Putamen (tissue), 1 donor: Measurements from ENCODE around the gene STT3B.
A peak's percentile ranks its signal among the peaks of the same experiment; 100 is the strongest.

Experiments
- DNase-seq: peaks from one replicate; pipeline ENCODE4 v3.0.0-alpha.2; 2016; ENCODE audit warnings: low spot score

The STT3B gene

DNA sequence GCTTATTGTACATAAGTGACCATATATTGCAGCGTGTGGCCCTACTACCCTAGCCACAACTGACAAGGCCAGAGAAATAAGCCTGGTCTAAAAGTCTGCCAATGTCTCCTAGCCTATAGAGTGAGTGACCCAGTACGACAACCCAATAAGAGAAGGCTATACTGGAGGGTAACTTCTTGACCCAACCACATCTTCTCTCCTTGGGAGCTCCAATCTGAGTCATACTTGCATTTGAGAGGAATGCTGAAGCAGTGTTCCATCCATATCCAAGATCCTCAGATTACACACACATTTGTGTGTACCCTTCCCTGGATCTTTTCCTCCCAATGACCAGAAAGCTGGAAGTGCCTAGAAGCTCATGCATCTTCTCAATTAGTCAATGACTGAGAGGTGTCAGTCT, 11.3 kb upstream of the STT3B start:
- no peak for DNase-seq

- no peak for DNase-seq
Measured at GRCh38 chr3:31522152-31522551, 10.6 kb upstream of the STT3B start.

DNA sequence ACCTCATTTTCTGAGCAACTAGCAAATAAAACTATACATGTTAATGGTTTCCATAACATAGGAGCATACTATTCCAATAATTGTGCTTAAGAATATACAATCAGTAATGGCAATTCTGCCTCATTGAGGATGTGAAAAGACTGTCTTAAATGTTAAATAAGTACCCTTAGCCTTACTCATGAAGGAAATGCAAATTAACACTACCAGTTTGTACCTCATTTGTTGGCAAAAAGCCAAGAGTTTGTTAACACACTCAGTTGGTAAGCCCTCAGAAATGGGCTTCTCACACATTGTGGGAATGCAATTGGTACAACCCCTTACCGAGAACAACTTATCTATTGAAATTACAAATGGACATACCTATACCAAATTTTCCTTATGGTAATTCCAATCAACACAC, 9.2 kb upstream of the STT3B start:
- no peak for DNase-seq

GRCh38 chr3:31525532-31525931, 7.2 kb upstream of the STT3B start:
- DNase-seq = no peak

DNA sequence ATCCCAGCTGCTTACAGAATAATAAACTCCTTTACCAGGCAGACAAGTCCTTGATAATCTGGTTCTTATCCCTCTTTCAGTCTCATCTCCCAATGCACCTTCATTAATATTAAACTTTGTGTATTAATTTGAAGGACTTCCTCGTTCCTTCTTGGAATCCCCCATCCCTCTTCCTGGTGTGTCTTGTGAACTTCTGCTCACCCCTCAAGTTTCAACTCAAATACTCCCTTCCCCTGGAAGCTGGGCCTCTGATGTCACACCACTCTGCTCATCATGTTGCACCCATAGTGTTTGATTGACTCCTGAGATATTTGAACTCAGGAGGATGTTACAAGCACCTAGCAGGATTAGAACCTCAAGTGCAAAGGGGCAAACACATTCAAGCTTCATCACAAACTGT, 3.3 kb upstream of the STT3B start:
- no peak for DNase-seq

- DNase-seq = no peak
Measured at GRCh38 chr3:31530039-31530959, 2.4 kb upstream of the STT3B start.

GRCh38 chr3:31530960-31531335, 1.8 kb upstream of the STT3B start:
- DNase-seq = no peak

GRCh38 chr3:31531452-31531991, 1.2 kb upstream of the STT3B start:
- peak; percentile 12 for DNase-seq

- DNase-seq = peak; percentile 99
Measured at GRCh38 chr3:31531992-31532586, 636 bp upstream of the STT3B start.

DNA sequence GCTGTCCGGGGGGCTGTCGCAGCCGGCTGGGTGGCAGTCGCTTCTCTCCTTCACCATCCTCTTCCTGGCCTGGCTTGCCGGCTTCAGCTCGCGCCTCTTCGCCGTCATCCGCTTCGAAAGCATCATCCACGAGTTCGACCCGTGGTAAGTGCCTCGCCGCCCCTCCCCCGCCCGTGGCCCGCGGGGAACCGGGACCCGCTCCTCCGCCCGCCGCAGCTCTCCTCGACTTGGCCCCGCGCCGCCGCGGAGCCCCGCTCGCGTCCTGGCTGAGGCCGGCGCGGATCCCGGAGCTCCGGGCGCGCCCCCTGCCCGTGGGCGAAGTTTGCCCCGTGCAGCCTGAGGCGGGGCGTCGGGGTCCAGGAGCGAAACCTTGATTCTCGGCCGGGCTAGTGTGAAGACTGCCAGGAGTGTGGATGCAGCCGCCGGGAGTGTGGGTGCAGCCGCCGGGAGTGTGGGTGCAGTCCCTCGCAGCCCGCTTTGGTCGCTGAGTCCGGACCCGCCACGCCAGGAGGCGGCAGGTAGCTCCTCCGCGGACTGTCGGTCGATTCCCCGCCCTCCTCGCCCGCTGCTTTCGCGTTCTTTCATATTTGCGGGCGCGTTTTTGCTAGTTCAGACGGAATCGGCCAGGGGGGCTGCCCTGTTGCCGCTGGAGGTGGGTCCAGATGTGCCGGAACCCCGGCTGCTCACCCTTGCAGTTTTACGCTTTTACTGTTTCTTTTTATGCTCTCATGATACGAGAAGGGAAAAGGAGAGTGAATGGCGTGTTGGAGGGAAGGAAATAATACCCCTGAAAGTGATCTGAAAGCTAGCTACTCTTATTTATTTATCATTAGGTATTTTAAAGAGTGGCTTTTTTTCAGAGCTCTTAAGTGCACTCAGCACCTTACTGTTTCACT, 692 bp downstream of the STT3B start:
- DNase-seq = peak; percentile 34

DNA sequence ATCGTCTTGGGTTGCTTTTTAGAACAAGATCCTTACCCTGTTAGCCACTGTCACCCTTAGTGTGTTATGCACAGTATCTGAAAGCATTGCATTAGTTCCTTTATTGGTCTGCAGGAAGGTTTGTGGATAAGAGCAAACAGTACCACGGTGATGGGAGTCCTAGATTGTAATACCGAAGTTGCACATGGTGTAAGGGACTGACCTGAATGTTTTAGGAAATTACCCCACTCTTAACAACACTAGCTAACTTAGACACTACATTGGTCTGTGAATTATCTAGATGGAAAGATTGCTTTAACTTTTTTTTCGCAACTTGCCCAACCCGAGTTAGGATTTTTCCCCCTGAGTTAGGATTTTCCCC, 1.3 kb downstream of the STT3B start:
- peak; percentile 11 for DNase-seq

GRCh38 chr3:31536497-31536896, 3.8 kb downstream of the STT3B start:
- no peak for DNase-seq

DNA sequence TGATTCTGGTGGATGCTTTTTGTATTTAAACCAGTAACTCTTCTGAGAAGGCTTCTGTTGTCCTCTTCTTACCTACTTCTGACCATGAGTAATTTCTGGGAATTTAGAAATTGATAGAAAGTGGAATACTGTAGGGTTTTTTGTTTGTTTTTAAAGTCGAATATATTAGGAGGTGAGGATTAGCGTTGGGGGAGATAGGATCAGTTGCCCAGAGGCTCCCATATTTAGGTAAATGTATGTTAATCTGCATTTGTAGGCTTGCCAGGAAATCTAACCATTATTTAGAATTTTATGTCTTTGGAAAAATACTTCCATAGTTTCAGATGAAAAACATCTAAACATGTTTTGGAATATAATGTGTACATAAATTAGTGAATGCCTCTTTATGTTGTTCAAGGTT, 6.1 kb downstream of the STT3B start:
- no peak for DNase-seq

GRCh38 chr3:31539275-31539674, 6.5 kb downstream of the STT3B start:
- no peak for DNase-seq

- no peak for DNase-seq
Measured at GRCh38 chr3:31541089-31541488, 8.4 kb downstream of the STT3B start.

- no peak for DNase-seq
Measured at GRCh38 chr3:31542246-31542645, 9.5 kb downstream of the STT3B start.

DNA sequence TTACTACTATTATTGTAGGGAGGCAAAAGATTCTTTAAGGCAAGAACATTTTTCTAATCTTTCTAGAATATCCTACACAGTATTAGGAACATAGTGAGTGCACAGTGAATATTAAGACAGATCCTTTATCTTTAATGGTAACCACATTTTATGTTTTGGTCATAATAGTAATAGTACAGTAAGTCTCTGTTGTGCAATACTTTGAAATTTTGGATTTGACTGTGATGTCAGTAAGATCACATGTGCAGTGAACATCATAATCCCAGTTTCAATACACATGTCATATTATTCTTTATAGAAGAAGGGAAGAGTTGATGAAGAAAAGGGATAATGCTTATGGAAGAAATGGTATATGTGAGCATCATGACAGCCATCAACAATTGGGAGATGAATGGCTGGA, 10.7 kb downstream of the STT3B start:
- DNase-seq = no peak

GRCh38 chr3:31544634-31545033, 11.9 kb downstream of the STT3B start:
- DNase-seq = no peak

DNA sequence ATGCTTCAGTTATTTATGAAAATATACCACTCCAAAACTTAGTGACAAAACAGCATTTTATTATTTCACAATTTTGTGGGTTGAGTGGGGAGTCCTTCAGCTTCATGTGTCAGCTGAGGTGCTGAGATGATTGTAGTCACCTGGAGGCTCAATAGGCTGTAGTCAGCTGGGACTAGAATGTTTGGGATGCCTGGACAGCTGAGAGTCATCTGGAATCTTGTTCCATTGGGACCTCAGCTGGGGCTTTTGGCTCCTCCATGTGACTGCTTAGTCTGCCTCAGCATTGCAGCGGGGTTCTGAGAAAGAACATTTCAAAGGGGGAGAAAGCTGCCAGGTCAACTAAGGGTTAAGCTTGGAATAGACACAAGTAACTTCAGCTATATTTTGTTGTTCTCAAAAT, 13.4 kb downstream of the STT3B start:
- no peak for DNase-seq

DNA sequence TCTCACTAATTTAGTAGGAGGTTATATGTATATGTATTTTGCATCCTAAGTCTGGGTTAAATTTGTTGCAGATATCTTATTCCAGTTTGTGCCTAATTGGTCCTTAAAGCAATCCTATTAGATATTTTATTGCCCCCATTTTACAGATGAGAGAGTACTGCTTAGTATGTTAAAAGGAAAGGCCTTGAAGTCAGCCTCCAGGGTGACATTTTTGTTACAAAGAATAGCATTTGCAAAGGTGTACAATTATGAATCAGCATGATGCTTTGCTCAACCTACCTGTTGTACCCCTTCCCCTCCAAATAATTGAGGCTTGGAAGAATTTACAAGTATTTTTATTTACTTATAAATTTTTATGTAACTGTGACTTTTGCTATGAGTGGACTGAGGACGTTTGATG, 14.0 kb downstream of the STT3B start:
- DNase-seq = no peak

- DNase-seq = no peak
Measured at GRCh38 chr3:31550452-31551251, 17.9 kb downstream of the STT3B start.

DNA sequence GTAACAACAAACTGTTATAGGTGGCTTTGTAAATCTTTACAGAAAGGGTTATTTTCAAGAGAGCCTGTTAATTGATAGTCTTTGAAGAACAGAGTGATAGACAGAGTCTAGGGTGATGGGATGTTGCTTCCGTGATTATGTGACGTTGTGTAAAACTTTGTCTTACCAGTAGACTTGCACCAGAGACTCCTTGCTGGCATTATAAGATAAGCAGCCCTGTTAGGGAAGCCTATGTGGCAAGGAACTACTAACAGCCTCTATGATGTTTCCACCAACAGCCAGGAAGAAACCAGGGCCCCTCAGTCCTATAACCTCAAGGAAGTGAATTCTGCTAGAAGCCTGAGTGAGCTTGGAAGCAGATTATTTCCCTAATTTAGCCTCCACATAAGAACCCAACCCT, 18.9 kb downstream of the STT3B start:
- DNase-seq = no peak
